HG02588 (cell line): ENCODE measurements around the gene AAMDC.
"Not testable (repeated sequence)": the region's sequence is repeated elsewhere in the genome, so short reads cannot be mapped to it uniquely, and the experiment has no call there.

Experiments
- ATAC-seq: cut with Tn5 transposase; IDR thresholded peaks from one replicate; pipeline ENCODE4 v1.9.1; 2021; ENCODE audit warnings: mild to moderate bottlenecking, moderate library complexity; ENCODE audit not compliant: unreplicated experiment

Gene AAMDC

DNA sequence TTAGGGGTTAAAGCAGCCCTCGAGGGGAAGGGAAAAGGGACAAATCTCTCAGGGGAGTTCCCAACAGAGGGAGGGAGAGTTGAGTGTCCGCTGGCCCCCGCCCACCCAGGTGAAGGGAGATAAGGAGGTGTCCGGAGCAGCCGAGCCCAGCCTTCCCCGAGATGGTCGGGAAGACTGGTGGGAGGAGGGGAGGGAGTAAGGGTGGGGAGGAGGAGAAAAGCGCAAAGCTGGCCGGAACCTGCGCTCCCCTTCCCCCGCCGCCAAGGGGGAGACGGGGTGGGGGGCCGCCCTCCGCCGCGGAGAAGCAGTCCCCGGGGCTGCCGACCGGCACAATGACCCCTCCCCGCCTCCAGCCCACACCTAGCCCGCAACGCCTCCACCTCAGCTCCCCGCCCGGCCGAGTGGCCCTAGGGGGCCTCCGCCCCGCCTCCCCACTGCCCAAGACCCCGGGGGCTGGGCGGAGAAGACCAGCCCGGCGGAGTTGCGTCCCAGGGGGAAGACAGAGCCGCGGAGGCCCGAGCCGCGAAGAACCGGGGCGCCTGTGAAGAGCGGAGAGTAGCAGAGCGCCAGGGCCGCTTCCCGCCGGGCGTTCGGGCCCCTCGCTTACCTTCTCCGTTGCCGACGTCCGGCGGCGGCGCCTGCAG lies 901 bp upstream of the AAMDC start:
- ATAC-seq = peak; percentile 18

- ATAC-seq = no peak
Measured at GRCh38 chr11:77821349-77821851, 456 bp downstream of the AAMDC start.

DNA sequence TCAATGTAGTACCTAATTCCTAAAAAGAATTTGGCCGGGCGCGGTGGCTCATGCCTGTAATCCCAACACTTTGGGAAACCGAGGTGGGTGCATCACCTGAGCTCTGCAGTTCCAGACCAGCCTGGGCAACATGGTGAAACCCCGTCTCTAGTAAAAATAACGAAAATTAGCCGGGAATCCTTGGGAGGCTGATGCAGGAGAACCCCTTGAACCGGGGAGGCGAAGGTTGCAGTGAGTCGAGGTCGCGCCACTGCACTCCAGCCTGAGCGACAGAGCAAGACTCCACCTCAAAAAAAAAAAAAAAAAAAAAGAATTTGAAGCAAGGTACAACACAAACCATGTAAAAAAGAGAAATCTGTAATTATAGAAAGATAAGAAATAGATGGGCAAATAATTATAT lies 1.2 kb downstream of the AAMDC start:
- ATAC-seq = not testable (repeated sequence)

GRCh38 chr11:77823775-77824174 lies 2.8 kb downstream of the AAMDC start:
- no peak for ATAC-seq

- ATAC-seq = no peak
Measured at GRCh38 chr11:77828926-77829325, 8.0 kb downstream of the AAMDC start.

GRCh38 chr11:77833302-77833701 lies 12.4 kb downstream of the AAMDC start:
- ATAC-seq = no peak

DNA sequence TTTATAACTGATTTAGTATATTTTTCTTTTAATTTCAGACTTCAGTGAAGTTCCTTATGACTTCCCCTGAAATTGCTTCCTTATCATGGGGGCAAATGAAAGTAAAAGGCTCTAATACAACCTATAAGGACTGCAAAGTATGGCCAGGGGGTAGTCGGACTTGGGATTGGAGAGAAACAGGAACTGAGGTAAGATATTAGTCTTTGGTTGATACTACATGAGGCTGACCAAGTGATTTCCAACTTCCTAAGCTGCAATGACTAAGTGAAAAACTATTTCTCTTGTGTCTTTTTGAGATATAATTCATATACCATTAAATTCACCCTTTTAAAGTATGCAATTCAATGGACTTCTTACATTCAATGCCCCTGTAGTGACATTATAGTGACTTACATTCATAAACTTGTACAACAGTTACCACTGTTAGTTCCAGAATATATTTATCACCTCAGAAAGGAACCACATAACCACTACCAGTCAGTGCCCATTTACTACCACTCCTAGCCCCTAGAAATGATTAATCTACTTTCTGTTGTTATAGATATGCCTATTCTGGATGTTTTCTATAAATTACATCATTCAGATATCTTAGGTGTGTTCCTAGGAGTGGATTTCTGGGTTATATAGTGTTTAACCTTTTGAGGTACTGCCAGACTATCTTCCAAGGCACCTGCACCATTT lies 21.6 kb downstream of the AAMDC start:
- no peak for ATAC-seq

DNA sequence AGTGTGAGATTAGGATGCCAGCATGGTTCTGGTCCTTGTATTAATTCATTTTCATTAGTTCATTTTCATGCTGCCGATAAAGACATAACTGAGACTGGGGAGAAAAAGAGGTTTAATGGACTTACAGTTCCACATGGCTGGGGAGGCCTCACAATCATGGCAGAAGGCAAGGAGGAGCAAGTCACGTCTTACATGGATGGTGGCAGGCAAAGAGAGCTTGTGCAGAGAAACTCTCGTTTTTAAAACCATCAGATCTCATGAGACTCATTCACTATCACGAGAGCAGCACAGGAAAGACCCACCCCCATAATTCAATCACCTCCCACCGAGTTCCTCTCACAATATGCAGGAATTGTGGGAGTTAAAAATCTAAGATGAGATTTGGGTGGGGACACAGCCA lies 22.8 kb downstream of the AAMDC start:
- ATAC-seq = not testable (repeated sequence)

- no peak for ATAC-seq
Measured at GRCh38 chr11:77851503-77851902, 30.6 kb downstream of the AAMDC start.

DNA sequence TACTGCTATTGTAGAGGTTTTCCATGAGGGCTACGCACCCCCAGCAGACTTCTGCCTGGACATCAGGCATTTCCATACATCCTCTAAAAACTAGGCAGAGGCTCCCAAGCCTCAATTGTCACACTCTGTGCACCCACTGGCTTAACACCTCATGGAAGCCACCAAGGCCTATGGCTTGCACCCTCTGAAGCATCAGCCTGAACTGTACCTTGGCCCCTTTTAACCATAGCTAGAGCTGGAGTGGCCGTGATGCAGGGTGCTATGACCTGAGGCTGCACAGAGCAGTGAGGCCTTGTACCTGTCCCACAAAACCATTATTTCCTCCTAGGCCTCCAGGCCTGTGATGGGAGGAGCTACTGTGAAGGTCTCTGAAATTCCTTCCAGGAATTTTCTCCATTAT lies 33.9 kb downstream of the AAMDC start:
- no peak for ATAC-seq

- not testable (repeated sequence) for ATAC-seq
Measured at GRCh38 chr11:77857906-77858457, 37.0 kb downstream of the AAMDC start.

DNA sequence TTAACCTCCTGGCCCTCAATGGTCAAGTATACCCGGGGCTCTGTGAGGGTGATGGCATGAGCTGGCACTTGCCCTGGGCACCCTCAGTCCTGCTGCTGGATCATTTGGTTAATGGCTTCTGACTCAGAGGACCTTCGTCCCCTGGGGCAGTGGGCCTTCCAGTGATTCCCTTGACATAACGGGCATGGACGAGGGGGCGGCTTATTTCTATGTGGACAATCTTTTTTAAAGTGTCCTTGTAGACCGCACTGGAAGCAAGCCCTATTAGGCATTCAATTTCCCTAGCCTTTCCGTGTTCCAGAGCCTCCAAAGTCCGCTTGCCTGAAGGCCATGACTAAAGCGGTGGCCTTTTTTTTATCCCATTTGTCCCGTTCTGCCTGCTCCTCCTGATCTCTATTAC lies 40.5 kb downstream of the AAMDC start:
- ATAC-seq = not testable (repeated sequence)

- no peak for ATAC-seq
Measured at GRCh38 chr11:77865805-77866204, 44.9 kb downstream of the AAMDC start.

DNA sequence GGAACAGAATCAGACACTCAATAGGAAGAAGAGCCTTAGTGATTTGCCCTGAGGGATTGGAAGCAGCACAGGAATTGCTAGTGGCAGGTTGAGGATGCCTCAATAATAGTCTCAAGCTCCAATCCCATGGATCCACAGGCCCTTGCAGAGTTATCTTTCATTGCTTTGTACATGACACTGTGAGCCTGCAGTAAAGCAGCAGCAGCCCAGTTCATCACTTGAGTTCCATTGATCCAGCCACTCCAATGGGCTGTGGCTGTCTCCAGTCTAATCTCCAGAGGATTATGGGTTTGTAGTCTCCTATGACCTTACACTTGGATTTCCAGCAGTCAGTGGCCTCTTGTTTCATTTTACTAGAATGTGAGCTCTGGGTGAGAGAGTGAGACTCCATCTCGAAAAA lies 45.4 kb downstream of the AAMDC start:
- no peak for ATAC-seq

GRCh38 chr11:77868744-77869143 lies 47.8 kb downstream of the AAMDC start:
- no peak for ATAC-seq

GRCh38 chr11:77871855-77872254 lies 50.9 kb downstream of the AAMDC start:
- no peak for ATAC-seq

GRCh38 chr11:77873345-77873744 lies 52.4 kb downstream of the AAMDC start:
- no peak for ATAC-seq

DNA sequence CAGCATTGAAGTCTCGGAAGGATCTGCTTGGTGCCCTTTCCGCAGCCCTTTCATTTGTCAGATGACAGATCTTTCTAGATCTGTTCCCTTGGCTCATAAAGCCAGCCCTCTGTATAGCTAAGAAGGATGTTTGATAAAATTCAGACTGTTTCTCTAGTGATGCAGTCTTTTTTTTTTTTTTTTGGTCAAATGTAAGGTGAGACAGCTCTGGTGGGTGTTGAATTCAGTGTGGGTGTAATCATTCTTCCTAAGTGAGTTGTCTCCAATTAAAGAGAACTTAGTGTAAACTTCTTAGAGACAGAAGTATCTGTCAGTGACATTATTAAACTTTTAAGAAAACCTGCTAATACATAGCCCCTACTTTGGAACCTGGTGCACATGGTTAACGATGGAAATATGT lies 53.3 kb downstream of the AAMDC start:
- ATAC-seq = no peak

DNA sequence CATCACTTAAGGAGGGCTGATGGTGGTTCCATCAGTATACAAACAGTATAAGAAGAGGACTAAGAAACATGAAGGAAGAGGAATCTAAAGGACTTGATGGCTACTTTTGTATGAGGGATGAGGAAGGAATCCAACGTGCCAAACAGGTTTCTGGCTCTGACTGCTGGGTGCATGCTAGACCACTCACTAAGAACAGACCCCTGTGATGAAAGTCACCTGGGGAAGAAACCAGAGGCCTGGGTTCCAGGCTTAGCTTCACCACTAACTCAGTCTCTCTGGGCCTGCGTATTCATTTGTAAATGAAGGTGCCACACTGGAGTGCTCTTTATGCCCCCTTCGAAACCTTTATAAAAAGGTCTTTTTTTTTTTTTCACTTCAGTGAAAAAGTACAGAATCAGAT lies 55.1 kb downstream of the AAMDC start:
- ATAC-seq = no peak

DNA sequence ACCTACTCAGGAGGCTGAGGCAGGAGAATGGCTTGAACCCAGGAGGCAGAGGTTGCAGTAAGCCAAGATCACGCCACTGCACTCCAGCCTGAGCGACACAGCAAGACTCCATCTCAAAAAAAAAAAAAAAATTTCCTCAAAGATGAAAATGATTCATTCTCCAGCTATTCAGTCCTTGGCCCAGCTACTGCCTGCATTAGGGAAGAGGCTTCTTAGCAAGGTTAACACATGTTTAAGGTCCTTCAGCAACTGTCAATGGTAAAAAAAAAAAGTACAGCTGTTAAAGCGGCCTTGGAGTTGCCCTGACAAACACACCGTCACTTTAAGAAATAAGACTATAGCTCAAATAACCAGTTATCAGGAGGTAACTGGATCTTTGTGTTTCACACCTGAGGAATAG lies 57.3 kb downstream of the AAMDC start:
- not testable (repeated sequence) for ATAC-seq

GRCh38 chr11:77879218-77879617 lies 58.3 kb downstream of the AAMDC start:
- no peak for ATAC-seq

- no peak for ATAC-seq
Measured at GRCh38 chr11:77882396-77882795, 61.5 kb downstream of the AAMDC start.
